GM21786 (cell line): ENCODE measurements around the gene TMEM247.

Source experiments
- ATAC-seq: cut with Tn5 transposase; IDR thresholded peaks from one replicate; pipeline ENCODE4 v1.9.1; 2021; ENCODE audit not compliant: unreplicated experiment

TMEM247 gene

DNA sequence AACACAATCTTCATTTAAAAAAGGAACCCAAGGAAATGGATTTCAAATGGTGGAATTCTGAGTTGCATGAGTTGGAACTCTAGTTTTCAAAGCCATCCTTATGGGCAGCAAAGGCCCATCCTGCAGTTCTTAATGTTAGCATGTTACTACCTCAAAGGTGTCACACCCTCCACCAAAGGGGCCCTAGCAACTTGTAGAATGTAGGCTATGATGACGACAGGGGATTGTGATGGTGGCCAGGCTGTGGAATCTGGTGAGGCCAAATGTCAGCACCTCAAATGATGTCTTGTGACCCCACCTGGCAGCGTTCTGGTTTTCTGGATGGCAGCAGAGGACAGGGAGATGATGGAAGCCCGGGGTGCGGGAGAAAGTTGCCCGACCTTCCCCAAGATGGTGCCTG lies at the start of gene TMEM247:
TSS of gene TMEM247 (plus strand) at position 301 of the 400 bp plus-strand sequence.
- ATAC-seq: no peak

DNA sequence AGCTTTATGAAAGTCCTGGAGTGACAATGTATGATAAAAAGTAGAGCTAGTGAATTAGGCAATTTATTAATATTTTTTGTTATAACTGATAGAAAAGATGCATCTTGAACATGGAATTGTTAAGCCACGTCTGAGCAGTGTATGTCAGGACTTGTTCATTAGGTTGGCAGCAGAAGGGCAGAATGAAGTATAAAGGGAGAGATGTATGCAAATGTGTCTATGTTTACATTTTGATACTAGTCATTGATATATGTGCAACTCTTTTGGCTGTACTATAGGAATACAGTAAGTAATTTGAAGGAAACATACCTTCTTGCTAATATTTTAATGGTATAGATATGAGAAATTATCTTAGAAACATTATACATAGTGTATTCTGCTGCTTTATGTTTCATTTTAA lies 49.0 kb upstream of the TMEM247 start:
- ATAC-seq: no peak

DNA sequence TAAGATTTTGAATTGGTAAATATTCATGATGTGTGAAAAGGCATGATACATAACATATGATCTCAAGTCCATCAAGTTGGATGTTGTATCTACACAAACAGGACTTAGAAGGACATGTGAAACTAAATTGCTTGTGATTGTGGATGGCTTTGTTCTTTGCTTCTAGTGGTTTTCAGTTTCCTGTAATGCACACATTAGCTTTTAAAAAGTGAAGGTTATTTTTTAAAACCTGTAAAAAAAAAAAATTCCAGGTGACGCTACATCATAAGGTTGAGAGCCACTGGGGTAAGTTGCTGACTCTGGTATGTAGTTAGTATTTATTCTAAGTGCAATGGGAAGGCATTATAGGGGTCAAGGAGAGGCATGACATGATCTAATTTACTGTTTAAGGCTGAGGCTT lies 48.4 kb upstream of the TMEM247 start:
- no peak for ATAC-seq

GRCh38 chr2:46431481-46432235 lies 47.7 kb upstream of the TMEM247 start:
- no peak for ATAC-seq

DNA sequence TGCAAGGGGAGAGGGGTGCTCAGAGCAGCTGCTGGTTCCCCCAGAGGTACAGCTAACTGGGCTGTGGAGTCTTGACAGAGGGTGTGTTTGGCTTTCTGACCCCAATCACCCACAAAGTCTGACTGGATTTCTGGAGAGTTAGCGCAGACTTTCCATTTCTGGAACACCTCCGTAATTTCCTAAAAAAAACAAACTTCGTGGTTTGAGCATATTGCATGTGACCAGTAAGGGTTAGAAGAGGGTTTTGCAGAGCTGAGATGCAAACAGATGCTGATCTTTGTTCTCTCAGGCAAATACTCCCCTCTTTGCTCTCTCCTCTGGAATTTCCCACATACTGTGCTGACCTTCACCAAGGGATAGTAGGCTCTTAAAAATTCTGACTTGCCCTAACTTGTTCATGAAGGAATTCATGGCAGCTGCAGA lies 44.5 kb upstream of the TMEM247 start:
- ATAC-seq: no peak

DNA sequence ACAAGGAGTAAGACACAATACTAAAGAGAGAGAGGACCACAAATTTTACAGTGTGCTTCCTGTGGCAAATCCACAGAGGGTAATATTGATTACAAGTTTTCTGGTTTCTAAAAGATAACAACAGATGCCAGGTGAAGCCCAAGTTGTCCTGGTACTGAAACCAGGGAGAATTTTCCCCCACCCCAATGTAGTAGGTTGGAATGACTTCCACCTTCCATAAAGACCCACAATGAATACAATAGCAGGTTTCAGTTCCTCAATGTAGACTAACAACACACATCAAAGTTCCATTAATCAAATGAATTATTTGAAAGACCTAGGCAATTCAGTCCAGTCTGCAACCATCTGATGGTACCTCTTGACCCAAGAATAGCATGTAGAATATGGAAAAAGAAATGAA lies 44.0 kb upstream of the TMEM247 start:
- ATAC-seq: no peak

DNA sequence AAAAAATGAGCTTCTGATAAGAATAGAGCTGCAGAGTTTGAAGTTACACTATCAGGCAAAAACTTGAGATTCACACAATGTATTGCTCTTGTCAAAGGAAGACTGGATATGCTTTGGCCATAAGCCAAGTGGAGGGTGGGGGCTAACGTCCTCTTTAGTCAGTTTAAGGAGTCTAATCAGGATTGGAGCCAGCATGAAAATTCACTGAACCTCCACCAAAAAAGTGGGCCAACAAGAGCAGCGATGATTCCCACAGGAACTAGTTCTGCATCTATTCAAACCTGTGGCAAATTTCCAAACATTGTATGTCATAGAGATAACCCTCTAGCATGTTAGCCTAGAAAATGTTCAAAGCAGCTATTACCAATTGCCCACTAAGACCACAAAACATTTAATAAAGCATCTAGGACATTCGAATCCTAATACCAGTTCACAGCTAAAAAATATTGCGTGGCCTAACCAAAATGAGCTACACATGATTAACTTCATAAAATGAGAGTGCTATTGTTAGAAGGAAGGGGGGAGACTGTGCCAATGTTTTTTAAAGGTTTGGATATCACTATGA lies 43.5 kb upstream of the TMEM247 start:
- ATAC-seq: no peak

DNA sequence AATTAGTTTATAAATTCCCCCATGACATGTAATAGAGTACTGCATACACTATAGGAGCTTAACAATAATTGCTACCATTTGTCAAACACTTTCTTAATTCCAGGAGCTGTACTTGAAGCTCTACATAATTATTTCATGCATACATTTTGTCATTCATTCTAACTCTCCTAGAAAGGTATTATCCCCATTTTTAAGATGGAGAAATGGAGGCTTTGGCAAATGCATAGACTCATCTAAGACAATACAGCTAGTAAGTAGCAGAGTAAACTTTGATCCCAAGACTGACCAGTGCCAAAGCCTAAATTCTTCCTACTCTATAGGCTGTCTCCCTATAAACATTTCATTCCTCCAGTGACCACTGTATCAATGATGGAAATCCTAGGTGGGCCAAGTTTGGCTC lies 42.6 kb upstream of the TMEM247 start:
- no peak for ATAC-seq

DNA sequence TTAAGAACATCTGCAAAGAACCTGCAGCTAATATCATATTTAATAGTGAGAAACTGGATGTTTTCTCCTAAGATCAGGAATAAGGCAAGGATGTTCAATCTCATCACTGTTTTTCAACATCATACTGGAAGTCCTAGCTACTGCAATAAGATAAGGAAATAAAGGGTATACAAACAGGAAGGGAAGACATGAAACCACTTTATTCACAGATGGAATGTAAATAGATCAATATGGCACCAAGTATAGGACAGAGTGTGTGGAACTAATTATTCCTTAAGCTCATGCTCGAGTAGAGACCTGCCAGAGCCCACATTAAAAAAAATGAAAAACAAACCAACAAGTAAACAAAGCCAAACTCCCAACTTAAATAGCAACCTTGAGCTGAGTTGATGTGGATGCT lies 41.3 kb upstream of the TMEM247 start:
- no peak for ATAC-seq

- no peak for ATAC-seq
Measured at GRCh38 chr2:46438794-46439193, 40.6 kb upstream of the TMEM247 start.

DNA sequence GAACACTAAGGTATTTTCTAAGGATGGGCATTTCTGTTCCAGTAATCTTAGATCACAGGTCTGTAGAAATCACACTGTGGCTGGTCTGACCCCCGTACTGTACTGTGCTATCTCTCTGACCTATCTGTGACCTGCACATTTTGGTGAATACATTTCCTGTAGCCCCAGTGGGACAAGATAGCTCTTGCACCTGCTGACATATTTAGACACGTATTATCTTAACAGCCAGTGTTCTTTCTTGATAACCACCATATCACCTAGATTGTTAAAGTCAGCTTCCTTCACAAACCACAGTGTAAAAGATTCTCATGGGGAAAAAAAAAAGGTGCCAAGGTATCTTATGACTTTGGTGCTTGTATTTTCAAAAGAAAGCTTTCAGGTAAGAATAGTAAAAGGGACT lies 39.8 kb upstream of the TMEM247 start:
- no peak for ATAC-seq

- no peak for ATAC-seq
Measured at GRCh38 chr2:46441838-46442712, 37.3 kb upstream of the TMEM247 start.

GRCh38 chr2:46444732-46445131 lies 34.6 kb upstream of the TMEM247 start:
- ATAC-seq: no peak

GRCh38 chr2:46445556-46445955 lies 33.8 kb upstream of the TMEM247 start:
- no peak for ATAC-seq

DNA sequence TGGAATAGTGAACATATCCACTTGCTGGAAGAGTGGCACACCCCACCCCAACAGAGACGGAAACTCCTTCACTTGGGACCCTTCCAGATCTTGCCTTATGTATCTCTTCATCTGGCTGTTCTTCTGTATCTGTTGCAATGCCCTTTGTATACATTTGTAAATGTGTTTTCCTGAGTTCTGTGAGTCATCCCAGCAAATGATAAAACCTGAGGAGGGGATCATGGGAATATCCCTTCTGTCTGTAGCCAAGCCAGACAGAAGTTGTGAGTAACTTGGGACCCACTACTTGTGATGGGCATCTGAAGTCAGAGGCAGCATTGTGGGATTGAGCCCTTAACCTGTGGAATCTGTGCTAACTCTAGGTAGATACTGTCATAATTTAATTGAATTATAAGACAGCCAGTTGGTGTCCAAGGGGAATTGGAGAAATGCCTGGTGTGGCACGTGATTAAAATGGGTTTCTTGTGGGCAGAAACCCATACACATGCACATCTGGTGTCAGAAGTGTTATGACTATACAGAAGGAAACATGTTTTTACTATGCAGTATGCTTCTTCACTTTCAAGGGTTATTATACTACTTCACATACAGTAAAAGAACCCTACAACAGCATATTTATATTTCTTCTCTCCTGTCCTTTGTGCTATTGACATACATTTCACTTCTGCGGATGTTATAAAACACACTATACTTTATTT lies 32.3 kb upstream of the TMEM247 start:
- no peak for ATAC-seq

- ATAC-seq: no peak
Measured at GRCh38 chr2:46447649-46448048, 31.7 kb upstream of the TMEM247 start.

GRCh38 chr2:46448111-46448510 lies 31.3 kb upstream of the TMEM247 start:
- ATAC-seq: no peak

- ATAC-seq: no peak
Measured at GRCh38 chr2:46448641-46449040, 30.7 kb upstream of the TMEM247 start.

DNA sequence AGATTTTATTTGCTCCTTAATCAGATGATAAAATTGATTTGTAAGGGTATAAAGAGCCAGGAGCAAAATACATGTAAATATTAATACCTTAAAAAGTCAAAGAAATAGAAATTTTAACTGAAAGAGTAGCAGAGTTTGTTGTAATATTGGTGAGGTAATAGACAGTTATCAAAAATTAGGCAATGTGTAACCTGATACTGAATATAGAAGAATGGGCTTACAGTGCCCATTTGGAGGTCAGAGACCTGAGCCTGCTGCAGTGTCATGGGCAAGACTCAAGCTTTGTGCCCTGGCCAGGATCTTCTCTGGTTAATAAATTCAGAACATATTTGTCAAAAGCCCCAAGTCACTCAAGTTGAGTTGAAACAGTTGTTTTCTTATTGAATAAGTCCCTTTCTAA lies 29.7 kb upstream of the TMEM247 start:
- no peak for ATAC-seq

DNA sequence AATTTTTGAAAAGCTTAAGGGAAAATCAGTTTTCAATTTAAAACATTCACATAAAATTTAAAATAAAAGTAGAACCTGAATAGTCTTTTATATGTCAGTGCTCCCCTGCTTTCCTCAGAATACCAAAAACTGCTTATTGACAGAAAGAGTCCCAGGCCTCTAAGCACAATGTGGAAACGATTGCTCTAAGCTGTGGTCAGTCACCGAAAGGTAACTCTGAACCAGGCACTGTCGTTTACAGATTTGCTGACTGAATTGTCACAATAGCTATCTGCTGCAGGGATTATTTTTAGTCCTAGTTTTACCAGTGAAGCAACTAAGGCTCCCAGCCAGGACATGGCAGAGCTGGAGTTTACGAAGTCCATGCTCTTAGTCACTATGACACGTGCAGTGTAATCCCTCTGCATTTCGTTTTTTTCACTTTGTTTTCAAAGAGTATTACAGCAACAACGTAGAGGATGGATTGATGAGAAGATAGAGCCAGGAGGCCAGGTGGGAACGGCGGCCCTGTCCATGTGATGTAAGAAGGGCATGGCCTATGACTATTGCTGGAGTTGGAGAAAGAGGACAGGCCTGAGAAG lies 28.1 kb upstream of the TMEM247 start:
- ATAC-seq: no peak

GRCh38 chr2:46456789-46457188 lies 22.6 kb upstream of the TMEM247 start:
- ATAC-seq: no peak
